Measurements from ENCODE around the gene LRRC46. TPM values are rescaled to one million over a fixed set of nuclear protein-coding genes. Genes with fewer than 3 reads are reported as not detected.

Gene LRRC46
- total RNA-seq, 4 donors from 2014 or later: 0.18 TPM; not detected in 3

DNA sequence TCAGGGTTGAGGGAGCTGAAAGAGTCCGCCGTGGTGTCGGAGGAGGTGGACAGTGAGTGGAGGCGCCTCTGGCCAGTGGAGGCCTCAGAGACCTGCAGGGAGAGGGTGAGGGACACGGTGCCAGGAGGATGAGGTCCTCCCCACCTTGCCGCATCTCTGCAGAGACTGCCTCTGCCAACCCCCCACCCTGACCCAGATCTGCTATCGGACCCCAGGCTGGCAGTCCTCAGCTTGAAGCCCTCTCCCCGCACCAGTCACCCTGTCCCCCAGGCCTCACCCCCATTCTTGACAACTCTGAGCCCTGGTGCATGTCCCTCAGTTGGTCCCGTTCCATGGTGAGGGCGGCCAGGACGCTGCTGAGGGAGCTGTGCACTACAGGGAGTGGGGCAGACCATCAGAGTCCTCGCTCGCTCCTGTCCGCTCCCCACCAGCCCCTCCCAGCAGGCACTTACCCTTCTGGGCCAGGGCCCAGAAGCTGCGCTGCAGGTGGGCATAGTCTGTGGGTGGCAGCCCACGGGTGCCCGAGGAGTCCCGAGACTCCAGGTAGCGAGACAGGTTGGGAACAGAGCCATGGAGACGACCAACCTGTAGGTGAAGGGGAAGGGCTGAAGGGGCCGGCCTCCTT, 15.2 kb upstream of the LRRC46 start:
- Histone ChIP-seq H3K27me3 (no peaks in the 10 kb centered on the region), H3K4me1 (peaks cover 12 to 18% (median 13%) of the 10 kb centered on the region in 3 donors), H3K4me3 (no peak overlapping the region), H3K36me3 (peaks cover 5 to 85% (median 20%) of the 10 kb centered on the region in 3 donors), H3K27ac (no peak overlapping the region), H3K9me3 (no peaks in the 10 kb centered on the region)
- 84% methylated on average over 6 of the region's 21 CpGs; no CpG with 5 or more reads in 1 of the 2 donors for WGBS, 2 donors
- no peak for TF ChIP-seq POLR2A (IDR thresholded peaks at IDR 0.05)
- TF ChIP-seq, protein P1, sequence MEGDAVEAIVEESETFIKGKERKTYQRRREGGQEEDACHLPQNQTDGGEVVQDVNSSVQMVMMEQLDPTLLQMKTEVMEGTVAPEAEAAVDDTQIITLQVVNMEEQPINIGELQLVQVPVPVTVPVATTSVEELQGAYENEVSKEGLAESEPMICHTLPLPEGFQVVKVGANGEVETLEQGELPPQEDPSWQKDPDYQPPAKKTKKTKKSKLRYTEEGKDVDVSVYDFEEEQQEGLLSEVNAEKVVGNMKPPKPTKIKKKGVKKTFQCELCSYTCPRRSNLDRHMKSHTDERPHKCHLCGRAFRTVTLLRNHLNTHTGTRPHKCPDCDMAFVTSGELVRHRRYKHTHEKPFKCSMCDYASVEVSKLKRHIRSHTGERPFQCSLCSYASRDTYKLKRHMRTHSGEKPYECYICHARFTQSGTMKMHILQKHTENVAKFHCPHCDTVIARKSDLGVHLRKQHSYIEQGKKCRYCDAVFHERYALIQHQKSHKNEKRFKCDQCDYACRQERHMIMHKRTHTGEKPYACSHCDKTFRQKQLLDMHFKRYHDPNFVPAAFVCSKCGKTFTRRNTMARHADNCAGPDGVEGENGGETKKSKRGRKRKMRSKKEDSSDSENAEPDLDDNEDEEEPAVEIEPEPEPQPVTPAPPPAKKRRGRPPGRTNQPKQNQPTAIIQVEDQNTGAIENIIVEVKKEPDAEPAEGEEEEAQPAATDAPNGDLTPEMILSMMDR (IDR thresholded peaks at IDR 0.05): no peak
- intact Hi-C loops (cut with DNase I): no loop called here
- DNase-seq: no peak

DNA sequence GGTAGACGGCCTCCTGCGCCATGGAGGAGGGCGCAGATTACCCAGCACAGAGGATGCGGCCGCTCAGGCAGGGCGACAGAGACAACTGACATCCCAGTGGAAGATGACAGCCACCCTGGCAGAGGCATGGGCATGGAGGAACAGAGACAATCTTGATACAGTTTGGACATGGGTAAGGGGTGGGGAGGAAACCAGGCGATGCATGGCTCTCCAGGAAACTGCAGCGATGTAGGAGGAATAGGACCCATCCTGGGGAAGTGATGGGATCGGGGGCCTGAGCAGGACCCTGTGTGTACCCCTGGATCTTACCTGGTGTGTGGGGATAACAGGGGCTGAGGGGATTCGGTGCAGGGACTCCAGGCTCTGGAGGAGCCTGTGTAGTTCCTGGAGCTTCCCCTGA, 14.5 kb upstream of the LRRC46 start:
- WGBS, 2 donors: 91 to 97% methylated on average over 10 of the region's 10 CpGs
- no peak for TF ChIP-seq POLR2A (IDR thresholded peaks at IDR 0.05)
- TF ChIP-seq, protein P1 (IDR thresholded peaks at IDR 0.05): no peak
- Histone ChIP-seq H3K4me3 (no peak overlapping the region), H3K36me3 (peaks cover 5 to 78% (median 20%) of the 10 kb centered on the region in 3 donors), H3K9me3 (no peaks in the 10 kb centered on the region), H3K27me3 (no peaks in the 10 kb centered on the region), H3K4me1 (peaks cover 15 to 22% (median 19%) of the 10 kb centered on the region in 3 donors), H3K27ac (no peak overlapping the region)
- DNase-seq: no peak
- intact Hi-C loops (cut with DNase I): no loop called here

DNA sequence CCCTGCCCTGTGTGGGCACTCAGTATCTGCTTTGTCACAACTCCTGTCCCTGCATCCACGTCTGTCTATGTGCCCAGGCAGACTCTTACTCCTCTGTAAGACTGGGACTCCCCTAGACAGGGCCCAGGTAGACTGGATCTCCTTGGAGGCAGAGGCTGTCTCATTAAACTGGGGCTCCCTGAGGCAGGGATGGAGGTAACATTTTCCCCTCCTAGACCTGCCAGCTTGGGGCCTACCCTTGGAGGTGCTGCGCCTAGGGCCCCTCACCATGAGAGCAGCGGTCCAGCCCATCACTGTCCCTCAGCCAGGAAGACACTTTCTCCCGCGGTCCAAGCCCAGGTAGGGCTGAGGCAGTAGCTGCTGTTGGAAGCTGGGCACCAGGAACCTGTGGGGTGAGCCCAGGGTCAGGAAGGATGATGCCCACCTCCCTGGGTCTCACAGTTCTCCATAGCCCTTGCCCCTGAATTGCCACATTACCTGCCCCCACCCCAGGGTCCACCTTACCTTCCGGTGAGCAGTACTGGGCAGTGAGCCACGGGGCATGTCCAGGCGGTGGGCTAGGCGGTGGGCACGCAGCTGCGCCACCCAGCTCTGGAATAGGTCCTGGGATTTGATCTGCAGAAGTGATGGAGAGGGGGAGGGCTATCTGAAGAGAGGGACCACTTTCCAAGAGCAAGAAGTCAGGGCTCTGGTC, 13.3 kb upstream of the LRRC46 start:
- no peak for TF ChIP-seq POLR2A (IDR thresholded peaks at IDR 0.05)
- TF ChIP-seq, protein P1 (IDR thresholded peaks at IDR 0.05): no peak
- 67 to 80% methylated on average over 1 of the region's 11 CpGs for WGBS, 2 donors
- intact Hi-C loops (cut with DNase I): no loop called here
- no peaks in the 10 kb centered on the region for H3K27me3 ChIP-seq
- no peaks in the 10 kb centered on the region for H3K9me3 ChIP-seq
- DNase-seq: no peak
- no peak overlapping the region for H3K4me3 ChIP-seq
- H3K36me3 ChIP-seq: peaks cover 5 to 70% (median 20%) of the 10 kb centered on the region in 3 donors
- no peak overlapping the region for H3K27ac ChIP-seq
- peaks cover 20 to 30% (median 21%) of the 10 kb centered on the region in 3 donors for H3K4me1 ChIP-seq

DNA sequence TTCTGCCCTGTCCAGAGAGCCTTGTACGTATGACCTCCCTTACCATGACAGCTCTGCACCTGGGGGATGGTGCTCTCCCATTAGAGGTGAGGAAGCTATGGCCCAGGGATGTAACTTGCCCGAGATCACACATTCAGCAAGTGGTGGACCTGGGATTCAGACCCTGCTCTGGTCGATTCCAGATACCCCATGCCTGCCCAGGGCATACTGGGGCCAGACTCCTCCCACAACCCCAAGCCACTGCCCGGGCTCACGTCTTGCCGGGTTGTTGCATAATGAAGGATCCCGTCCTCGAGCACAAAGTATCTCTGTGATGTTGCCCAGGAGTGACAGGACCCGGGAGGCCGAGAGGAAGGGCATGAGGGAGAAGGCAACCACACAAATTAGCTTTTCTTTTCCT, 12.0 kb upstream of the LRRC46 start:
- H3K27me3 ChIP-seq: no peaks in the 10 kb centered on the region
- H3K9me3 ChIP-seq: no peaks in the 10 kb centered on the region
- peaks cover 16 to 70% (median 24%) of the 10 kb centered on the region in 3 donors for H3K36me3 ChIP-seq
- no peak for TF ChIP-seq POLR2A (IDR thresholded peaks at IDR 0.05)
- TF ChIP-seq, protein P1 (IDR thresholded peaks at IDR 0.05): no peak
- DNase-seq: no peak
- no peak overlapping the region for H3K4me3 ChIP-seq
- intact Hi-C loops (cut with DNase I): no loop called here
- H3K4me1 ChIP-seq: peaks cover 20 to 30% (median 21%) of the 10 kb centered on the region in 3 donors
- H3K27ac ChIP-seq: no peak overlapping the region
- WGBS, 2 donors: 86 to 92% methylated on average over 2 to 5 of the region's 10 CpGs
